HEK293 (cell line): ENCODE results near the gene MCM3AP.

Experiments used
- CTCF ChIA-PET: fragments of 350-600 bp; formaldehyde crosslinking; extraction: SDS; loops from one replicate; lab custom pipeline; 2021; ENCODE audit warnings: antibody characterized with exemption; lab: Yijun Ruan, JAX
- POLR2A ChIA-PET: fragments of 300-600 bp; formaldehyde crosslinking; extraction: SDS; loops from one replicate; lab custom pipeline; 2020; ENCODE audit warnings: antibody characterized with exemption, inconsistent platforms; lab: Yijun Ruan, JAX
- H3K27ac ChIP-seq: fragments of 200-500 bp; sonication (Bioruptor generic); 2 replicates; pipeline ENCODE4 v1.5.1; 2014; ENCODE audit warnings: low read depth, low read length, control low read depth, inconsistent platforms; ENCODE audit errors: extremely low read depth
- H3K36me3 ChIP-seq, 2 experiments: fragments of 200-500 bp in 1 of 2; sonication (Bioruptor generic) in 1 of 2; 1 replicate in 1 of 2; 2 replicates in 1 of 2; pipeline ENCODE4 v1.5.1; 2014 to 2017; ENCODE audit warnings: inconsistent platforms in 2 of 2, low read length in 2 of 2; ENCODE audit not compliant: control insufficient read depth in 2 of 2, insufficient read depth in 1 of 2
- H3K4me1 ChIP-seq: fragments of 200-500 bp; sonication (Bioruptor generic); 2 replicates; pipeline ENCODE4 v1.5.1; 2014; ENCODE audit warnings: mild to moderate bottlenecking, low read length, inconsistent platforms; ENCODE audit not compliant: control insufficient read depth, insufficient read depth
- H3K4me3 ChIP-seq: 2 replicates; pipeline ENCODE4 v1.5.1; 2011; ENCODE audit warnings: low read depth, mild to moderate bottlenecking, control low read depth, low read length, moderate library complexity
- H3K9me3 ChIP-seq: fragments of 200-500 bp; sonication (Bioruptor generic); 2 replicates; pipeline ENCODE4 v1.5.1; 2014; ENCODE audit warnings: low read depth, low read length, inconsistent platforms; ENCODE audit not compliant: control insufficient read depth, insufficient read depth
- CTCF ChIP-seq: fragments of 450-650 bp; formaldehyde crosslinking; IDR thresholded peaks from 2 replicates; pipeline ENCODE4 v1.5.1; 2016; ENCODE audit warnings: missing biosample characterization, missing genetic modification characterization
- EGR2 ChIP-seq: fragments of 450-650 bp; formaldehyde crosslinking; IDR thresholded peaks from 2 replicates; pipeline ENCODE4 v1.5.1; 2016; ENCODE audit warnings: low read depth, missing biosample characterization, missing genetic modification characterization
- GLIS1 ChIP-seq: fragments of 450-650 bp; formaldehyde crosslinking; IDR thresholded peaks from 2 replicates; pipeline ENCODE4 v1.5.1; 2016; ENCODE audit warnings: missing biosample characterization, missing genetic modification characterization
- GLIS2 ChIP-seq: fragments of 450-650 bp; formaldehyde crosslinking; IDR thresholded peaks from 2 replicates; pipeline ENCODE4 v1.5.1; 2016; ENCODE audit warnings: missing biosample characterization, missing genetic modification characterization
- INSM2 ChIP-seq: fragments of 450-650 bp; formaldehyde crosslinking; IDR thresholded peaks from 2 replicates; pipeline ENCODE4 v1.5.1; 2016; ENCODE audit warnings: missing biosample characterization, missing genetic modification characterization
- SALL2 ChIP-seq: fragments of 450-650 bp; formaldehyde crosslinking; IDR thresholded peaks from 2 replicates; pipeline ENCODE4 v1.5.0; 2017; ENCODE audit warnings: missing biosample characterization, mild to moderate bottlenecking, missing genetic modification characterization, borderline replicate concordance
- ZBTB26 ChIP-seq: fragments of 450-650 bp; formaldehyde crosslinking; optimal IDR thresholded peaks from 2 replicates; pipeline ENCODE3; 2016; ENCODE audit warnings: missing biosample characterization, mild to moderate bottlenecking, missing genetic modification characterization
- ZBTB6 ChIP-seq: fragments of 450-650 bp; formaldehyde crosslinking; IDR thresholded peaks from 2 replicates; pipeline ENCODE4 v1.5.1; 2017; ENCODE audit warnings: missing biosample characterization, missing genetic modification characterization
- ZFHX2 ChIP-seq: fragments of 450-650 bp; formaldehyde crosslinking; conservative IDR thresholded peaks from 2 replicates; pipeline ENCODE4 v1.5.1; 2016; ENCODE audit warnings: missing biosample characterization, missing genetic modification characterization
- ZIC2 ChIP-seq: fragments of 450-650 bp; formaldehyde crosslinking; IDR thresholded peaks from 2 replicates; pipeline ENCODE4 v1.5.1; 2016; ENCODE audit warnings: missing biosample characterization, missing genetic modification characterization
- ZNF140 ChIP-seq: fragments of 450-650 bp; formaldehyde crosslinking; IDR thresholded peaks from 2 replicates; pipeline ENCODE4 v1.5.1; 2016; ENCODE audit warnings: missing biosample characterization, missing genetic modification characterization
- ZNF23 ChIP-seq: fragments of 450-650 bp; formaldehyde crosslinking; IDR thresholded peaks from 2 replicates; pipeline ENCODE4 v1.5.1; 2016; ENCODE audit warnings: missing biosample characterization, missing genetic modification characterization, borderline replicate concordance
- ZNF266 ChIP-seq: fragments of 450-650 bp; formaldehyde crosslinking; IDR thresholded peaks from 2 replicates; pipeline ENCODE4 v1.5.1; 2016; ENCODE audit warnings: missing biosample characterization, missing genetic modification characterization, low read depth
- ZNF341 ChIP-seq: fragments of 450-650 bp; formaldehyde crosslinking; IDR thresholded peaks from 2 replicates; pipeline ENCODE4; 2016; ENCODE audit warnings: low read depth, missing biosample characterization, missing genetic modification characterization
- ZNF398 ChIP-seq: fragments of 450-650 bp; formaldehyde crosslinking; IDR thresholded peaks from 2 replicates; pipeline ENCODE4 v1.5.1; 2017; ENCODE audit warnings: missing biosample characterization, missing genetic modification characterization
- ZNF610 ChIP-seq: fragments of 450-650 bp; formaldehyde crosslinking; IDR thresholded peaks from 2 replicates; pipeline ENCODE4 v1.5.1; 2016; ENCODE audit warnings: missing biosample characterization, missing genetic modification characterization, borderline replicate concordance
- ZNF621 ChIP-seq: fragments of 450-650 bp; formaldehyde crosslinking; IDR thresholded peaks from 2 replicates; pipeline ENCODE4 v1.5.1; 2017; ENCODE audit warnings: missing biosample characterization, missing genetic modification characterization
- ZNF843 ChIP-seq: fragments of 450-650 bp; formaldehyde crosslinking; IDR thresholded peaks from 2 replicates; pipeline ENCODE4 v1.5.1; 2016; ENCODE audit warnings: missing biosample characterization, missing genetic modification characterization

The MCM3AP gene

GRCh38 chr21:46297338-46298271, 12.2 kb upstream of the MCM3AP start:
- Histone ChIP-seq H3K36me3 (peaks cover 27 to 33% of the 10 kb centered on the region in 2 experiments), H3K4me3 (no peak overlapping the region), H3K9me3 (no peaks in the 10 kb centered on the region), H3K27ac (no peak overlapping the region), H3K4me1 (no peaks in the 10 kb centered on the region; the same call in 1 of the 2 replicates)
- ChIA-PET CTCF (no interaction called here), POLR2A (interaction anchor here (1.0 kb wide), 1 partner anchor 12 kb away, joined by 8 read pairs; the partner anchor contains the start of genes MCM3AP and YBEY)
- TF ChIP-seq INSM2 = no peak
- no peak for TF ChIP-seq ZNF621
- TF ChIP-seq SALL2 (tag by site-specific recombination) = no peak
- peak; percentile 92 for TF ChIP-seq ZNF140
- TF ChIP-seq ZBTB26 (tag by site-specific recombination) = no peak
- TF ChIP-seq ZBTB6 (tag by site-specific recombination) = peak; percentile 50; the same call in 1 of the 2 replicates

GRCh38 chr21:46295996-46296752, 10.8 kb upstream of the MCM3AP start:
- CTCF ChIA-PET = interaction anchor here (0.6 to 0.7 kb wide), 2 partner anchors 127 to 154 kb away, joined by 3 read pairs; no protein-coding TSS in a partner anchor
- Histone ChIP-seq H3K27ac (no peak overlapping the region), H3K4me3 (no peak overlapping the region), H3K4me1 (no peaks in the 10 kb centered on the region; the same call in 1 of the 2 replicates), H3K9me3 (no peaks in the 10 kb centered on the region), H3K36me3 (peaks cover 25 to 31% of the 10 kb centered on the region in 2 experiments)
- POLR2A ChIA-PET = interaction anchor here (0.7 kb wide), 2 partner anchors 20 to 153 kb away, joined by 3 read pairs; no protein-coding TSS in a partner anchor
- 0 out of 2 replicates have a peak, but pooled peaks have one; percentile 11 for TF ChIP-seq GLIS2 (tag by site-specific recombination)
- TF ChIP-seq ZIC2 (tag by site-specific recombination) = peak; percentile 14; the same call in 1 of the 2 replicates
- no peak for TF ChIP-seq ZNF23 (tag by site-specific recombination)
- TF ChIP-seq ZNF266 = no peak
- peak; percentile 60 for TF ChIP-seq ZFHX2 (tag by site-specific recombination)
- peak; percentile 38; the same call in 1 of the 2 replicates for TF ChIP-seq EGR2 (tag by site-specific recombination)
- peak; percentile 88 for TF ChIP-seq GLIS1

GRCh38 chr21:46295177-46295770, 9.9 kb upstream of the MCM3AP start:
- ChIA-PET CTCF (interaction anchor here (0.6 kb wide), 1 partner anchor 153 kb away, joined by 3 read pairs; no protein-coding TSS in a partner anchor), POLR2A (interaction anchor here (0.6 to 1.4 kb wide), 3 partner anchors 9 to 21 kb away, joined by 3 to 7 read pairs (median 3); no protein-coding TSS in a partner anchor)
- H3K4me1 ChIP-seq = no peaks in the 10 kb centered on the region; the same call in 1 of the 2 replicates
- H3K27ac ChIP-seq = no peak overlapping the region
- no peak overlapping the region for H3K4me3 ChIP-seq
- H3K36me3 ChIP-seq = peaks cover 17 to 24% of the 10 kb centered on the region in 2 experiments; a peak in 2 of 3 replicates
- H3K9me3 ChIP-seq = no peaks in the 10 kb centered on the region
- TF ChIP-seq CTCF (no peak), ZNF341 (tag by site-specific recombination) (peak; percentile 89), GLIS1 (peak; percentile 68), ZNF398 (tag by site-specific recombination) (peak; percentile 37; the same call in 1 of the 2 replicates), ZNF610 (tag by site-specific recombination) (no peak), ZNF843 (tag by site-specific recombination) (0 out of 2 replicates have a peak, but pooled peaks have one; percentile 32)
